T-helper 9 cell (primary cell): ENCODE results near the gene RELN.
"Not testable (repeated sequence)": the region's sequence is repeated elsewhere in the genome, so short reads cannot be mapped to it uniquely, and the experiment has no call there.

Experiments
- DNase-seq: peaks from one replicate; pipeline ENCODE4 v3.0.0-alpha.2; 2020
- total RNA-seq, 2 donors: gene quantifications; one replicate each; lab custom pipeline; 2026; lab: John Stamatoyannopoulos, UW

RELN gene
- 0 to 0.14 reads per million in 2 donors for total RNA-seq

GRCh38 chr7:103989200-103989784 lies at the start of gene RELN:
Gene RELN (minus strand): TSS chr7:103989658. CDS start chr7:103989356, 302 bp downstream.
- no peak for DNase-seq

GRCh38 chr7:104038136-104038535 lies 48.7 kb upstream of the RELN start:
- no peak for DNase-seq

- DNase-seq = not testable (repeated sequence)
These were observed 47.4 kb upstream of the RELN start for GRCh38 chr7:104036889-104037288.

GRCh38 chr7:104035351-104035750 lies 45.9 kb upstream of the RELN start:
- no peak for DNase-seq

- no peak for DNase-seq
These were observed 45.2 kb upstream of the RELN start for GRCh38 chr7:104034679-104035078.

GRCh38 chr7:104033837-104034236 lies 44.4 kb upstream of the RELN start:
- DNase-seq = no peak

- DNase-seq = no peak
These were observed 43.0 kb upstream of the RELN start for GRCh38 chr7:104032486-104032885.

GRCh38 chr7:104029765-104030164 lies 40.3 kb upstream of the RELN start:
- DNase-seq = no peak

- no peak for DNase-seq
These were observed 35.2 kb upstream of the RELN start for GRCh38 chr7:104024632-104025031.

- no peak for DNase-seq
These were observed 33.6 kb upstream of the RELN start for GRCh38 chr7:104023100-104023499.

GRCh38 chr7:104018425-104018824 lies 29.0 kb upstream of the RELN start:
- no peak for DNase-seq

- DNase-seq = no peak
These were observed 27.5 kb upstream of the RELN start for GRCh38 chr7:104017001-104017400.

- no peak for DNase-seq
These were observed 23.4 kb upstream of the RELN start for GRCh38 chr7:104012835-104013234.

- DNase-seq = no peak
These were observed 22.4 kb upstream of the RELN start for GRCh38 chr7:104011829-104012228.

- DNase-seq = no peak
These were observed 20.8 kb upstream of the RELN start for GRCh38 chr7:104010052-104010909.

- no peak for DNase-seq
These were observed 18.6 kb upstream of the RELN start for GRCh38 chr7:104008107-104008506.

GRCh38 chr7:104007614-104008013 lies 18.2 kb upstream of the RELN start:
- no peak for DNase-seq

GRCh38 chr7:104005197-104005596 lies 15.7 kb upstream of the RELN start:
- DNase-seq = no peak

GRCh38 chr7:103996639-103997038 lies 7.2 kb upstream of the RELN start:
- DNase-seq = no peak

- no peak for DNase-seq
These were observed 6.6 kb upstream of the RELN start for GRCh38 chr7:103996017-103996551.

GRCh38 chr7:103995554-103995953 lies 6.1 kb upstream of the RELN start:
- no peak for DNase-seq

GRCh38 chr7:103993551-103993950 lies 4.1 kb upstream of the RELN start:
- DNase-seq = no peak

GRCh38 chr7:103991406-103991805 lies 1.9 kb upstream of the RELN start:
- no peak for DNase-seq

- no peak for DNase-seq
These were observed 1.5 kb upstream of the RELN start for GRCh38 chr7:103990991-103991390.
